GM12874 (cell line): Measurements from ENCODE around the gene DOK6.

Experiments
- TF ChIP-seq, protein P1 (sequence below): IDR thresholded peaks from 2 replicates; pipeline ENCODE4 v1.5.1; 2011; ENCODE audit warnings: low read depth, mild to moderate bottlenecking, control low read depth, low read length, moderate library complexity; ENCODE audit not compliant: insufficient read depth

The DOK6 gene

DNA sequence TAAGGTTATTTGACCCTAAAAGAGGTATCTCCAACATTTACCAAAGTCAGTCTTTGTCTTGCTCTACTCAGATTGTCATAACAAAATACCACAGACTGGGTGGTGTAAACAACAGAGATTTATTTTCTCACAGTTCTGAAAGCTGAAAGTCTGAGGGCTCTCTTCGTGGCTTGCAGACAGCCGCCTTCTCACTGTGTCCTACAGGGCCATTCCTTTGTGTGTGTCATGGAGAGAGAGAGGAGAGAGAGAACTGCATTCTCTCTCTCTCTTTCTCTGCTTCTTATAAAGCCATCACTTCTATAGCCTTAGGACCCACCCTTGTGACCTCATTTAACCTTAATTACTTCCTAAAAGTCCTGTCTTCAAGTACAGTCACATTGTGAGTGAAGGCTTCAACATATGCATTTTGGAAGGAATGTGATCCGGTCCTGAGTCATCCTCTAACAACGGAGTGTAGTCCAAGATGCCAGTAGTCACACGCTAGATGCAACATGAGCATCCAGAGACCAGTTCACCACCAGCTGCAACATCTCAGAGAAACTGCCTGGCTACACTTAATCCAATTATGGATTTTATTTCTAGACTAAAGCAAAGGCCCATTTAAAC lies 416.8 kb downstream of the DOK6 start:
- TF ChIP-seq, protein P1, sequence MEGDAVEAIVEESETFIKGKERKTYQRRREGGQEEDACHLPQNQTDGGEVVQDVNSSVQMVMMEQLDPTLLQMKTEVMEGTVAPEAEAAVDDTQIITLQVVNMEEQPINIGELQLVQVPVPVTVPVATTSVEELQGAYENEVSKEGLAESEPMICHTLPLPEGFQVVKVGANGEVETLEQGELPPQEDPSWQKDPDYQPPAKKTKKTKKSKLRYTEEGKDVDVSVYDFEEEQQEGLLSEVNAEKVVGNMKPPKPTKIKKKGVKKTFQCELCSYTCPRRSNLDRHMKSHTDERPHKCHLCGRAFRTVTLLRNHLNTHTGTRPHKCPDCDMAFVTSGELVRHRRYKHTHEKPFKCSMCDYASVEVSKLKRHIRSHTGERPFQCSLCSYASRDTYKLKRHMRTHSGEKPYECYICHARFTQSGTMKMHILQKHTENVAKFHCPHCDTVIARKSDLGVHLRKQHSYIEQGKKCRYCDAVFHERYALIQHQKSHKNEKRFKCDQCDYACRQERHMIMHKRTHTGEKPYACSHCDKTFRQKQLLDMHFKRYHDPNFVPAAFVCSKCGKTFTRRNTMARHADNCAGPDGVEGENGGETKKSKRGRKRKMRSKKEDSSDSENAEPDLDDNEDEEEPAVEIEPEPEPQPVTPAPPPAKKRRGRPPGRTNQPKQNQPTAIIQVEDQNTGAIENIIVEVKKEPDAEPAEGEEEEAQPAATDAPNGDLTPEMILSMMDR: no peak

DNA sequence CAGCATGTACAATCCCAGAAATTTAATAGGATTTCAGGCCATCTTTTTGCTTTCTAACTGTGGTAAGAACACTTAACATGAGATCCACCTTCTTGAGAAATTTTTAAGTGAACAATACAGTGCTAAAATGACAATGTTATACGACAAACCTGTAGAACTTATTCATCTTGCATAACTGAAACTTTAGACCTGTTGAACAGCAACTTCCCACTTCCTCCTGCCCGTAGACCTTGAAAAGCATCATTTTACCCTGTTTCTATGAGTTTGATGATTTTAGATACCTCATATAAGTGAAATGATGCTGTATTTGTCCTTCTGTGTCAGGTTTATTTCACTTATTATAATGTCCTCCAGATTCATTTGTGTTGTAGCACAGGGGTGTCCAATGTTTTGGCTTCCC lies 418.8 kb downstream of the DOK6 start:
- TF ChIP-seq, protein P1: no peak

DNA sequence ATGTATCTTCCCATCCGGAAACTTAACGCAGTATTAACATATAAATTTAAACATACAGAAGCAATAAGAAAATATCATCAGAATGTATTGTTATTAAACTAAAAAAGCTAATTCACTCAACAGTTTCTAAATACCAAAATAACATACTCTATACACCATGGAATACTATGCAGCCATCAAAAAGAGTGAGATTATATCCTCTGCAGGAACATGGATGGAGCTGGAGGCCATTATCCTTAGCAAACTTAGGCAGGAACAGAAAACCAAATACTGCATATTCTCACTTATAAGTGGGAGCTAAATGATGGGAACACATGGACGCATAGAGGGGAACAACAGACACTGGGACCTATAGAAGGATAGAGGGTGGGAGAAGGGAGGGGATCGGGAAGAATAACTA lies 419.9 kb downstream of the DOK6 start:
- TF ChIP-seq, protein P1: no peak

DNA sequence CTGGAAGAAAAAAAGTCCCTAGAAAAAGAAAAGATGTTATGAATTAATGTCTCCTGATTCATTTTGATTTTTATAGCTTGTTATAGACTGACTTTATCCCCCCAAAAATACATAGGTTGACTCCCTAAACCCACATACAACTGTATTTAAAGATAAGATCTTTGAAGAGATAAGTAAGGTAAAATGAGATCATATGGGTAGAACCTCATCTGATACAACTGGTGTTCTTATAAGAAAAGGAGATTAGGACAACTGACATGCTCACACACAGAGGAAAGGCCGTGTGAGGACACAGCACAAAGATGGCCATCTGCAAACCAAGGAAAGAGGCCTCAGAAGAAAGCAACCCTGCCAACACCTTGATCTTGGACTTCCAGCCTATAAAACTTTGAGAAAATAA lies 429.5 kb downstream of the DOK6 start:
- TF ChIP-seq, protein P1: no peak

DNA sequence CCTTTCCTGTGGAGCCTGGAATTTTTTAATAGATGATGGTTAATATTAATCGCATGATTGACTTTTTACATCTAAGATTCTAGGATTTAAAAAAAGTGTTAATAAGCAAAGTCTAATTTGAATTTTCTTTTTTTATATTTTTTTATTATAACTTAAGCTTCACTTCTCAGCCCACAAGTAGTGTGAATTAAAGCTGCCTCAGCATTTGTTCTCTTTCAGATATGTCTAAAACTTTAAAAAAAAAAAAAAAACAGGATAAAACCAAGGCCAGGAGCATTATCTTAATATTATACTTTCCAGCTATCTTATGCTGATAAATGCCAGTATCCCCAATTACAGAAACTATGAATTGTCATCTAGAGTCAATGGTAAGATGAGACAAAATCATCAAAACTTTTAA lies 437.3 kb downstream of the DOK6 start:
- TF ChIP-seq, protein P1: no peak

DNA sequence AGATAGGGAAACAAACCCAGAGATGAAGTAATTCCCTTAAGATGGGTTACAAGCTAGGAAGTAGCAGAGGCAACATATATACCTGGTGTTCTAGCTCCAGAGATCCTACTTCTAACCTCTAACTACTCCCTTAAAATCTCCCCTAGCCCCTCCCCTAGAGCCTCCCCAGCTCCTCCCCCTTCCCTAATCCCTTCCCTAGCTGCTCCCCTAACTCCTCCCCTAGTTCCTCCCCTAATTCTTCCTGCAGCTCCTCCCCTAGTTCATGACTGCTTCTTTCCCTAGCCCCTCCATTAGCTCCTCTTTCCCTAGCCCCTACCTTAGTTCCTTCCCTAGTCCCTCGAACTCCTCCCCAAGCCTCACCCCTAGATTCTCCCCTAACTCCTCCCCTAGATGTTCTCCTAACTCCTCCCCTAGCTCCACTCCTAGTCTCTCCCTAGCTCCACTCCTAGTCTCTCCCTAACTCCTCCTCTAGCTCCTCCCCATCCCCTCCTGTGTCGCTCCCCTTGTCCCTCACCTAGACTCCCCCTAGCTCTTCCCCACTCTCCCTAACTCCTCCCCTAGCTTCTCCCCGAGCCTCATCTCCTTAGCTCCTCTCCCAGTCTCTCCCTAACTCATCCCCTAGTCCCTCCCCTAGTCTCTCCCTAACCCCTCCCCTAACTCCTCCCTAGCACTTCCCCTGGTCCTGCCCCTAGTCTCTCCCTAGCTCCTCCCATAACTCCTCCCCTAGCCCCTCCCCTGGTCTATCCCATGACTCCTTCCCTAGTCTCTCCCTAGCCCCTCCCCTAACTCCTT lies 438.1 kb downstream of the DOK6 start:
- TF ChIP-seq, protein P1: no peak

DNA sequence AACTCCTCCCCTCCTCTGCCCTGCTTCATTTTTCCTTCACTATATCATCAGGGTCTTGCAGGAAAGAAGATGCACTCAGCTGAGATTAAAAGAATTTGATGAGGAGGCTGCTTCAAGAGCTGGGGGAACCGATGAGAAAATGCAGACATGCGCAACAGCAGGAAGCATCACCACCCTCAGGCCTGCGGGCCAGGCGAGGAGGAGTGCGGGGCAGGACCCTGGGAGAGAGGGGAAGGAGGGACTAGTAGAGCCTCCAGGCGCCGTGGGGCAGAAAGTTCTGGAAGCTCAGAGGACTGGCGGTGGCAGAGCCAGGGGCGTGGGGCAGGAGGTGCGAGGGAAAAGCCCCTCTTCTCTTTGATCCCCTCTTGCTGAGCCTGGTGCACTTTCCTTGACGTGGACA lies 438.8 kb downstream of the DOK6 start:
- TF ChIP-seq, protein P1: no peak
